Astrocyte of the cerebellum (primary cell): Measurements from ENCODE around the gene MEGF6.
A peak's percentile ranks its signal among the peaks of the same experiment; 100 is the strongest.

Experiments
- DNase-seq: peaks from one replicate; pipeline ENCODE4 v3.0.0-alpha.2; 2011; ENCODE audit warnings: low read depth
- H3K4me3 ChIP-seq: 2 replicates; pipeline ENCODE4 v1.5.1; 2011; ENCODE audit warnings: mild to moderate bottlenecking, low read depth, low read length, moderate library complexity
- CTCF ChIP-seq: IDR thresholded peaks from 2 replicates; pipeline ENCODE4 v1.5.1; 2012; ENCODE audit warnings: low read length, low read depth, moderate library complexity, mild to moderate bottlenecking; ENCODE audit errors: missing control alignments
- in situ Hi-C: cut with HindIII; loops from 2 replicates; pipeline ENCODE4 v1.10.0; 2017; ENCODE audit warnings: low sequenced_read_pairs

The MEGF6 gene

DNA sequence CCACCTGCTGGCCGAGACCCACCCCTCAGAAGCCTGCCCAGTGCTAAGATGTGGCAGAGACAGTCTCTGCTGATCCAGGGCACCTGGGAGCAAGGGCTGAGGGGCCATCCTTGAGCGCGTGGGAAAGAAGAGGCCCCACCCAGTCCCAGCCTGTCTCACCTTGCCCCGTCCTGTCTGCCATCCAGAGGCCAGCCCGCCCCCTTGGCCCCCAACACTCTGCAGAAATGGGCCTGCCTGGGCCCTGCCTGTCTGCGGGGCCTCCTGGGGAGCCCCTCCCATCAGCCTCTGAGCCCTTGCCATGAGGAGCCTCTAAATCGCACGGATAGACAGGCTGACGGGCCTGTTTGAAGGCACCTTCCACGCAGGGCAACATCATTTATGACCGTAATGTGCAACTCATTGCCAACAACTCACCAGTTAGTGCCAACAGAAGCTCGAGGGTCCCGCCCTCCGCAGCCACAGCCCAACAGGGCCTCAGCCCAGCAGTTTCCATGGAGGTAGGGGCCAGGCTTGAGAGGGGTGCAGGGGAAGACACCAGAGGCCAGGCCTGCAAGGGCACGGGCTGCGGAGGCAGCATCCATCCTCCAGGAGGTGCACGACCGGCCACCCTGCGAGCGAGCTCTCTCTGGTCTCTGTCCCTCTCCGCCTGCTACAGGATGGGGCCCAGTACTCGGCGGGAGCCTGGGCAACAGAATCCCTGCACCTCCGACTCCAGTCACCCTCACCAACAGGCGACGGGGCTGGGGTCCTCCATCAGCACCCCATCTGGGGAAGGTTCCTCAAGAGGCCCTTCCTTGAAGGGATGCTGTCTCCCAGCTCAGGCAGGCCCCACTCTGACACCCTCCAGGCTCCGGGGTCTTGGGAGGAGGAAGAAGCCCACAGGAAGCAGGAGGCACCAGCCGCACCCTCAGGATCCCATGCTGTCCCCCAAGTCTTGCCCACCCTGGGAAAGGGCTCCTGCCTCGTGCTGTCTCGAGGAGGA is 78.0 kb downstream of the MEGF6 start:
- no peak for TF ChIP-seq CTCF
- H3K4me3 ChIP-seq: no peak overlapping the region
- no peak for DNase-seq
- in situ Hi-C loops: no loop called here

GRCh38 chr1:3531928-3532327 is 79.4 kb downstream of the MEGF6 start:
- in situ Hi-C loops: no loop called here
- H3K4me3 ChIP-seq: no peak overlapping the region
- DNase-seq: no peak
- no peak for TF ChIP-seq CTCF

- peak overlapping the region; percentile 49 for H3K4me3 ChIP-seq
- no peak for TF ChIP-seq CTCF
- DNase-seq: no peak
- in situ Hi-C loops: no loop called here
Observed at GRCh38 chr1:3530926-3531818, 80.1 kb downstream of the MEGF6 start.

DNA sequence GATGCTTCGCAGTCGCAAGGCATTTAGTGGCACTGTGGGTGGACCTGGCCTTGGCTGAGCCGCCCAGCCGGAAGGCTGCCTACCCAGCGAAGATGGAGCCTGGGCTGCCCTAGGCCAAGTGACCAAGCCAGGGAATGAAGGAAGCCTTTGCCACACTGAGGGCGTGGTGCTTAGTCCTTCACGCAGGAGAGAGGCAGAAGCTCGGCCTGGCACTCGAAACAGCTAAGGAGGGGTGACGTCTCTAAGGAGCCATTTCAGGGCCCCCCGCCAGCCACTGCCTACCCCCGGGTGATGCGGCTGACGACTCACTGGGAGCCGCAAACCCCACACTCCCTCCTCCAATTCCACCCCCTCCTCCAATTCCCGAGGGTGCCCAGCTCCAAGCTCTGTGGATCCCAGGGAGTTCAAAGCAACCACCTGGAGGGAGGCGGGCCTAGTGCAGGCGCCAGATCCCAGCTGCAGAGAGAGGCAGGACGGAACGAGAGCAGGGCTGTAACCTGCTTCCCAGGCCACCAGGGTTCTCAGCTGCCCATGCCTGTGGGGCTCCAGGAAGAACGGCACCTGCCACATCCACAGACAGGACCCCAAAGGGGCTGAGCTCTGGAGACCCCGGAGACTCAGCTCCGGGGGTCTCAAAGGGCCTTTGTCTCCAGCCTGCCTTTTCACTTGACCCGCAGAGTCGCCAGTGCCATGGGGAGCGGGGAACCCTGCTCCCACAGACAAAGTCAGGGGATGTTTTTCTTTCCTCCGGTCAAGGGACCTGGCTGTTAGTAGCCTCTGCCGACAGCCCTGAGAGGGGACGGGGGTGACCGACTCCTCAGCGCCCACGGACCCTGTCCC is 81.0 kb downstream of the MEGF6 start:
- peak; percentile 13 for TF ChIP-seq CTCF
- no peak for DNase-seq
- in situ Hi-C loops: no loop called here
- peak overlapping the region; percentile 49 for H3K4me3 ChIP-seq

GRCh38 chr1:3529099-3529729 is 82.1 kb downstream of the MEGF6 start:
- in situ Hi-C loops: no loop called here
- H3K4me3 ChIP-seq: peak overlapping the region; percentile 7
- no peak for DNase-seq
- no peak for TF ChIP-seq CTCF
